H1 (cell line): ENCODE results near the gene NDST4.

Source experiments
- EP300 ChIP-seq, 2 experiments: IDR thresholded peaks; 1 replicate in 1 of 2; 2 replicates in 1 of 2; pipeline ENCODE4 v1.6.1; 2011 to 2012; ENCODE audit warnings: low read depth in 2 of 2, low read length in 2 of 2, mild to moderate bottlenecking in 2 of 2, borderline replicate concordance in 1 of 2, inconsistent platforms in 1 of 2, moderate library complexity in 1 of 2
- EZH2 ChIP-seq: fragments of 200-600 bp; sonication (generic); IDR thresholded peaks from 2 replicates; pipeline ENCODE4 v1.7.1; 2012; ENCODE audit warnings: low read depth, mild to moderate bottlenecking, moderate library complexity, low read length, inconsistent platforms; ENCODE audit not compliant: severe bottlenecking
- FOSL1 ChIP-seq: IDR thresholded peaks from 2 replicates; pipeline ENCODE4 v1.6.1; 2011; ENCODE audit warnings: mild to moderate bottlenecking, low read depth, low read length, moderate library complexity; ENCODE audit not compliant: insufficient read depth
- JUN ChIP-seq: IDR thresholded peaks from 2 replicates; pipeline ENCODE4 v1.6.1; 2011; ENCODE audit warnings: low read depth, mild to moderate bottlenecking, improper control_type of control experiment, low read length
- RNF2 ChIP-seq: fragments of 200-900, 300-1000 bp; sonication (generic); IDR thresholded peaks from 2 replicates; pipeline ENCODE4 v1.7.1; 2016; ENCODE audit warnings: borderline replicate concordance, low read depth, mild to moderate bottlenecking, antibody characterized with exemption, low read length; ENCODE audit not compliant: poor library complexity, severe bottlenecking; ENCODE audit errors: missing control alignments
- TAF1 ChIP-seq: IDR thresholded peaks from 2 replicates; pipeline ENCODE4 v1.6.1; 2011; ENCODE audit warnings: mild to moderate bottlenecking, low read depth, low read length
- TCF12 ChIP-seq: IDR thresholded peaks from 2 replicates; pipeline ENCODE4 v1.6.1; 2011; ENCODE audit warnings: low read depth, mild to moderate bottlenecking, low read length
- TF ChIP-seq, protein P1 (sequence below), 3 experiments: IDR thresholded peaks; 1 replicate in 2 of 3; 2 replicates in 1 of 3; pipeline versions ENCODE4 v1.5.1 to v1.6.1; 2011; ENCODE audit warnings: low read length in 3 of 3, mild to moderate bottlenecking in 3 of 3, inconsistent platforms in 2 of 3, low read depth in 1 of 3, moderate library complexity in 1 of 3; ENCODE audit not compliant: insufficient read depth in 1 of 3; ENCODE audit errors: control extremely low read depth in 1 of 3

DNA sequence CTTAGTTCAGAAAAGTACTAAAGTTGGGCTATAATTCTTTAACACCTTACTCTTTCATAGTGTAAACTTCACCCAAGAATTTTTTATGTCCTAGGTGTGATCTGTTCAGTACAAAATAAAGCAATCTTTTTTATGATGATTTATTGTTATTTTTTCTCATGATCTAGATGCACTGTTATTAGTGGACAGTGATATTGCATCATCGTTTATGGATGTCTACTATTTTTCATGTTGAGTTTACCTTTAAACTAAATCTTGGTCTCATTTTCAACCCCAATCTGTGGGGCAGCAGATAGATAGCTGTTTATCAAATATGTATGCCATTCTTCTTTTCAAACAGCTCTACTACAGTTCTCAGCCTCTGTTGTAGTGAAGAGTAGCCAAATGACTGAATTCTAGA lies 299.5 kb downstream of the NDST4 start:
- TF ChIP-seq TCF12 = no peak
- TF ChIP-seq, protein P1, sequence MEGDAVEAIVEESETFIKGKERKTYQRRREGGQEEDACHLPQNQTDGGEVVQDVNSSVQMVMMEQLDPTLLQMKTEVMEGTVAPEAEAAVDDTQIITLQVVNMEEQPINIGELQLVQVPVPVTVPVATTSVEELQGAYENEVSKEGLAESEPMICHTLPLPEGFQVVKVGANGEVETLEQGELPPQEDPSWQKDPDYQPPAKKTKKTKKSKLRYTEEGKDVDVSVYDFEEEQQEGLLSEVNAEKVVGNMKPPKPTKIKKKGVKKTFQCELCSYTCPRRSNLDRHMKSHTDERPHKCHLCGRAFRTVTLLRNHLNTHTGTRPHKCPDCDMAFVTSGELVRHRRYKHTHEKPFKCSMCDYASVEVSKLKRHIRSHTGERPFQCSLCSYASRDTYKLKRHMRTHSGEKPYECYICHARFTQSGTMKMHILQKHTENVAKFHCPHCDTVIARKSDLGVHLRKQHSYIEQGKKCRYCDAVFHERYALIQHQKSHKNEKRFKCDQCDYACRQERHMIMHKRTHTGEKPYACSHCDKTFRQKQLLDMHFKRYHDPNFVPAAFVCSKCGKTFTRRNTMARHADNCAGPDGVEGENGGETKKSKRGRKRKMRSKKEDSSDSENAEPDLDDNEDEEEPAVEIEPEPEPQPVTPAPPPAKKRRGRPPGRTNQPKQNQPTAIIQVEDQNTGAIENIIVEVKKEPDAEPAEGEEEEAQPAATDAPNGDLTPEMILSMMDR (IDR thresholded peaks at IDR 0.05; ENCODE audit: control extremely low read depth in 1 of 3, insufficient read depth in 1 of 3, low read depth in 1 of 3, low read length in 3 of 3) = no peak
- no peak for TF ChIP-seq RNF2
- TF ChIP-seq JUN = no peak
- no peak for TF ChIP-seq FOSL1
- no peak for TF ChIP-seq TAF1
- no peak for TF ChIP-seq EP300 (IDR thresholded peaks at IDR 0.05; ENCODE audit: borderline replicate concordance in 1 of 2, low read depth in 2 of 2, low read length in 2 of 2)
- TF ChIP-seq EZH2 = no peak
